Ectodermal cell (in vitro differentiated cells): ENCODE data around the gene PALM.
A peak's percentile ranks its signal among the peaks of the same experiment; 100 is the strongest.

Experiments used
- H3K27ac ChIP-seq: 2 replicates; pipeline ENCODE4 v1.7.0; 2013; ENCODE audit warnings: mild to moderate bottlenecking, low read depth, low read length; ENCODE audit not compliant: insufficient read depth, poor library complexity, severe bottlenecking
- H3K27me3 ChIP-seq: 2 replicates; pipeline ENCODE4 v1.7.0; 2013; ENCODE audit warnings: mild to moderate bottlenecking, low read length; ENCODE audit not compliant: insufficient read depth, control insufficient read depth, poor library complexity, severe bottlenecking
- H3K36me3 ChIP-seq: one replicate; pipeline ENCODE4 v1.7.0; 2013; ENCODE audit warnings: low read length; ENCODE audit not compliant: control insufficient read depth, insufficient read depth
- H3K4me1 ChIP-seq: one replicate; pipeline ENCODE4 v1.7.0; 2013; ENCODE audit warnings: low read length; ENCODE audit not compliant: control insufficient read depth, insufficient read depth
- H3K4me3 ChIP-seq: 2 replicates; pipeline ENCODE4 v1.7.0; 2013; ENCODE audit warnings: low read depth, low read length, control low read depth; ENCODE audit not compliant: insufficient read depth
- H3K9me3 ChIP-seq: 2 replicates; pipeline ENCODE4 v1.7.0; 2013; ENCODE audit warnings: mild to moderate bottlenecking, low read length, moderate library complexity; ENCODE audit not compliant: control insufficient read depth
- WGBS, 2 experiments: methylation state at CpG; one replicate each; pipeline ENCODE4 v1.1.7; 2013; ENCODE audit warnings: missing lambda C conversion rate in 2 of 2; 5-methylcytosine and 5-hydroxymethylcytosine counted together

The PALM gene

DNA sequence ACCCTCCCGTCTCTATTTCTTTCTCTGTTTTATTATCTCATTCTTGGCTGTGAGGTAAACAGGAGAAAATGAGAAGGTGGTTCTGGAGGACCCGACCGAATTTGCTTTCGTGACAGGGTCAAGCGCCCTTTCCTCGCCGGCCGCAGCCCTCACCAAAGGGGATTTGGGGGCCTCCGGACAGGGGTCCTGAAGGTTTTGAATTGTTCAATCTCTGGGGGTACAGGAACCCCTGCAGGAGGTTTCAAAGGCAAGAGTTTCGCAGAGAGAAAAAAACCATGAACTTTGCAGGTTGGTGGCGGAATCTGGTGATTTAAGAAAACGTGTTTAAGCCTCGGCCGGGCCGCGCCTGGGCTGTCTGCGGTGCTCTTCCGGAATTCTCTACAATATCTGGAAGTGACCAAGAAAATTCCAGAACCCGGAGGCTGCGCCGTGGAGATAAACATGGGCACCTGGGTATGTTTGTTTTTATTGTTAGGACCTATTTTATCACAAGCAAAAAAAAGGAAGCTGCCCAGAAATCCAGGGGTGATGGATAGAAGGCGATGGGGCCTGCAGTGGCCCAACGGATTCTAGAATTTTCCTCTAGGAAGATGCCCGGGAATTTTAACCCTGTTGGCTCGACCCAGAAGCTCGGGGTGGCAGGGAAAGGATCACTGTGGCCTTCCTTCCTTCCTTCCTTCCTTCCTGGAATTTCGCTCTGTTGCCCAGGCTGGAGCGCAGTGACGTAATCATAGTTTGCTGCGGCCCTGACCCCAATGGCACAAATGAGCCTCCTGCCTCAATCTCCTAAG lies 74.3 kb downstream of the PALM start:
- H3K27me3 ChIP-seq = no peaks in the 10 kb centered on the region
- peak overlapping the region; percentile 11 for H3K4me3 ChIP-seq
- WGBS, 2 experiments = 70% methylated on average over 30 of the region's 30 CpGs
- no peaks in the 10 kb centered on the region for H3K36me3 ChIP-seq
- peak overlapping the region; percentile 31 for H3K27ac ChIP-seq
- no peaks in the 10 kb centered on the region for H3K9me3 ChIP-seq
- peaks cover 17% of the 10 kb centered on the region for H3K4me1 ChIP-seq

DNA sequence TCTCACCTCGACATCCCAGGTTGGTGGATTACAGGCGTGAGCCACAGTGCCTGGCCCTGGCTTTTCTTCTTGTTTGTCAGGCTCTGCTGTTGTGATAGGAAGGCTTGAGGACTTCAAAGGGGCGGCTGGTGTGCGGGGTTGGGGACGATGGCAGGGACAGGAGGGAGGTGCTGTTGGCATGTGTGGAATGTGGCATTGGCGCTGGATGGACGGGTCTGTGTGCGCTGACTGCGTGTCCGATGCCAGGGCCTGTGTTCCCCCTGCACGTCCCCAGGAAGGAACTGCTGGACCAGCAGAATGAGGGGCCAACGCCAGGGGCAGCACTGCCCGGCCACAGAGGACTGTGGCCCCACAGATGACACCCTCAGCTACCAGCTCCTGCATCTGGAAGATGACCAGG lies 75.8 kb downstream of the PALM start:
- Histone ChIP-seq H3K36me3 (no peaks in the 10 kb centered on the region), H3K4me1 (peaks cover 28% of the 10 kb centered on the region), H3K4me3 (no peak overlapping the region), H3K9me3 (no peaks in the 10 kb centered on the region), H3K27ac (no peak overlapping the region), H3K27me3 (no peaks in the 10 kb centered on the region)
- 95 to 96% methylated on average over 13 of the region's 13 CpGs for WGBS, 2 experiments

DNA sequence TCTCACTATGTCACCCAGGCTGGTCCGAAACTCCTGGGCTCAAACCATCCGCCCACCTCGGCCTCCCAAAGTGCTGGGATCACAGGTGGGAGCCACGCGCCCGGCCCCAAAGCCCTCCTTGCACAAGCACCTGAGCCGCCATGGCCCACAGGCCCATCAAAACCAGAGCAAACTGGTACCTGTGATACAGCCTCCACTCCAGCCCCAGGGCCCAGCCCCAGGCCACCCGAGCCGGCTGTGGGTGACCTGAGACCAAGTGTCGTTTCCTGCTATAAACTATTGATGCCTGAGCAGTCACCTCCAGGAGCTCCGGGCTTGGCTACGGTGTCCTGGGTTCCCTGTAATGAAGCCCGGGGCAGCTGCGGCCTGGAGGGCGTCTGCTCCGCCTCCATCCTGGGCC lies 78.8 kb downstream of the PALM start:
- no peaks in the 10 kb centered on the region for H3K36me3 ChIP-seq
- H3K9me3 ChIP-seq = no peaks in the 10 kb centered on the region
- H3K27me3 ChIP-seq = no peaks in the 10 kb centered on the region
- H3K4me1 ChIP-seq = peaks cover 22% of the 10 kb centered on the region
- no peak overlapping the region for H3K4me3 ChIP-seq
- no peak overlapping the region for H3K27ac ChIP-seq
- WGBS, 2 experiments = 89% methylated on average over 16 of the region's 16 CpGs

DNA sequence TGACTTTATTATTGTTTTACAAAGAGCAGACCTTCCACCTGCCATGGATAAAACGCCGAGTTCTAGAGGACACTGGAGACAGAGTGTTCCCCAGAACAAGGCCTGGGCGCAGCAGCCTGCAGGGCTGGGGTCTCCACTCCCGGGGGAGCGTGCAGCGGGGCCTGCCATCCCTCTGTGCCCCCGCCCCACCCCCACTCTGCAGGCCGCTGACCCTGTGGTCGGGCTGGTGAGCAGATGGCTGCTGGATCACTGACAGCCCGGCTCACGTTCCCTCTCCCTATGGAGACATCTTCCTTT lies 79.9 kb downstream of the PALM start:
- no peak overlapping the region for H3K4me3 ChIP-seq
- peaks cover 13% of the 10 kb centered on the region for H3K4me1 ChIP-seq
- H3K36me3 ChIP-seq = no peaks in the 10 kb centered on the region
- no peaks in the 10 kb centered on the region for H3K9me3 ChIP-seq
- WGBS, 2 experiments = 68 to 75% methylated on average over 11 of the region's 11 CpGs
- no peaks in the 10 kb centered on the region for H3K27me3 ChIP-seq
- H3K27ac ChIP-seq = no peak overlapping the region

DNA sequence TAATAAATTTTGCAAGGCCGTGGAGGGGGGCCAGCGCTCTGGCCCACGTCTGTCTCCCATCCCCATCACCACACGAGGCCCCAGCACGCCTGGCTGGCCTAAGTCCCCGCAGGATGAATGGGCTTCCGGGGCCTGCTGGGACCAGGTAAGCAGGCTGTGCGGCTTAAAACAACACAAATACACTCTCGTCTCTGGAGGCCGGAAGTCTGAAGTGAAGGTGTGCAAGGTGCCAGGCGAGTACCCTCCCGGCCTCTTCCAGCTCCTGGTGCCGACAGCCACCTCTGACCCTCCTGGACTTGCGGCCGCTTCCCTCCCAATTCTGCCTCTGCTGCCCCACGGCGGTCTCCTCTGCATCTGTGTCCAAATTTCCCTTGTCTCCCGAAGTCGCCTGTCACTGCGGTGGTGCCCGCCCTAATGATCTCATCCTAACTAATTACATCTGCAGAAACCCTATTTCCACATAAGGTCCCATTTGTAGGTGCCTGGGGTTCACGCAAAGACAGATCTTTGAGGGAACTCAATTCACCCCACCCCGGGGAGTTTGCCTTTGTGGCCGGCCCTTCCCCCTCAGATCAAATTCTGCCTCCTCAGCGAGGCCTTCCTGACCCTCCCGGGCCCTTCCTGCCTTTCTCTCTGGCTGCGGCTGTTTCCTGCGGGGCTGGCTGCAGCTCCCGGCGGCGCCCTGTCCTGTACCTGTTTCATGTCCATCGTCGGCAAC lies 80.4 kb downstream of the PALM start:
- 29 to 33% methylated on average over 33 of the region's 33 CpGs for WGBS, 2 experiments
- Histone ChIP-seq H3K4me1 (peaks cover 13% of the 10 kb centered on the region), H3K4me3 (peak overlapping the region; percentile 6), H3K36me3 (no peaks in the 10 kb centered on the region), H3K27ac (peak overlapping the region; percentile 37), H3K27me3 (no peaks in the 10 kb centered on the region), H3K9me3 (no peaks in the 10 kb centered on the region)

DNA sequence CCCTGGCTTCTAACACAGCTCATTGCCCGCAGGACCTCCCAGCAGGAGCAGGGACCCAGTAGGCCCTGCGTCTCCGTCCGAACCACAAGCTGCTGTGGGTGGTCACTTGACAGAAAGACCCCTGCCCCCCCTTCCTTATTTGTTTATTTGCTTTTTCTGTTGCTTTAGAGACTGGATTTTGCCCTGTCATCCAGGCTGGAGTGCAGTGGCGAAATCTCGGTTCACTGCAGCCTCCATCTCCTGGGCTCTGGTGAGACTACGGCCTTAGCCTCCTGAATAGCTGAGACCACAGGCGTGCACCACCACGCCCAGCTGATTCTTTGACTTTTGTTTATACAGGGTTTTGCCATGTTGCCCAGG lies 80.9 kb downstream of the PALM start:
- WGBS, 2 experiments = 77 to 80% methylated on average over 9 of the region's 9 CpGs
- H3K4me3 ChIP-seq = peak overlapping the region; percentile 6
- peak overlapping the region; percentile 37 for H3K27ac ChIP-seq

DNA sequence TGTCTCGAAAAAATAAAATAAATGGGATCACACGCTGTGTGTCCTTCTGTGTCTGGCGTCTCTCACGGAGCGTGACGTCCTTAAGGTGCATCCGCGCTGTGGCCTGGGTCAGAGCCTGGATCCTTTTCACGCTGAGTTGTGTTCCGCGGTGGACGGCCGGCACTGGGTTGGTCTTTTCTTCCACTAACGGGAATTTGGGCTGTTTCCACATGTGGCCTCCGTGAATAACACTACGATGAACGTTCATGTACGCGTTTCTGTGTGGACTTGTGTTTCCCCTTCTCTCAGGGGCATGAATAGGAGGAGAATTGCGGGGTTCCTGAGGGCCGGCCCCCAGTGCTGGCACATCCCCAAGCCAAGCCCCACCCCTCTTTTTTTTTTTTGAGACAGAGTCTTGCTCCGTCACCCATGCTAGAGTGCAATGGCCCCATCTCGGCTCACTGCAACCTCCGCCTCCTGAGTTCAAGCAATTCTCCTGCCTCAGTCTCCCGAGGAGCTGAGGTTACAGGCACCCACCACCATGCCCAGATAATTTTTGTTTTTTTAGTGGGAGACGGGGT lies 82.4 kb downstream of the PALM start:
- H3K4me1 ChIP-seq = peaks cover 13% of the 10 kb centered on the region
- 91% methylated on average over 26 of the region's 26 CpGs for WGBS, 2 experiments
- no peak overlapping the region for H3K4me3 ChIP-seq
- no peak overlapping the region for H3K27ac ChIP-seq
- H3K36me3 ChIP-seq = no peaks in the 10 kb centered on the region
- no peaks in the 10 kb centered on the region for H3K9me3 ChIP-seq
- no peaks in the 10 kb centered on the region for H3K27me3 ChIP-seq

More for the DNA sequence above, 80.9 kb downstream of the PALM start:
- Histone ChIP-seq H3K9me3 (no peaks in the 10 kb centered on the region), H3K27me3 (no peaks in the 10 kb centered on the region), H3K36me3 (no peaks in the 10 kb centered on the region), H3K4me1 (peaks cover 13% of the 10 kb centered on the region)

DNA sequence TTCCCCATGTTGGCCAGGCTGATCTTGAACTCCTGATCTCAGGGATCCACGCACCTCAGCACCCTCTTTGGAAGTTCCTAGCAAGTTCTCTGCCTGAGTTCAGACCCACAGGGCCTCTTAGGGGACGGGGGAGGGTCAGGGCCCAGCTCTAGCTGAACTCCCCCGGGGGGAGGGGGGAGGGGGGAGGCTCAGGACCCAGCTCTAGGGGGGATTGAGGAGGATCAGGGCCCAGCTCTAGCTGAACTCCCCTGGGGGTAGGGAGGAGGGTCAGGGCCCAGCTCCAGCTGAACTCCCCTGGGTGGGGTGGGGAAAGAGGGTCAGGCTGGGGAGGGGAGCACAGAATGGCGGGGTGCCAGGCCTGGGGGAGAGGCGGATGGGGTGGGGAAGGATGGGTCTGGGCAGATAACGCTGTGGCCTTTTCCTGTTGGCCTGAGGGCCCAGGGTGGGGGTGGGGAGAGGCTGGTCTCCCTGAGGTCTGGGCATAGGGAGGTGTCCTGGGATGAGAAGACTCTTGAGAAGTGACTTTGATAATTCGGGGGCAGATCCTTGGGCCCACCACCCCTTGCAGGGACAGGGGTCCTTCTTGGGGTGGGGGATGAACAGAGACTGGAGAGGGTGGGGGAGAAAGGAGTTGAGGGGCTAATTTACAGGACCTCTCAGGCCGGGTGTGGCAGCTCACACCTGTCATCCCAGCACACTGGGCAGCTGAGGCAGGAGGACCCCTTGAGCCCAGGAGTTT lies 83.0 kb downstream of the PALM start:
- Histone ChIP-seq H3K4me3 (no peak overlapping the region), H3K4me1 (peaks cover 13% of the 10 kb centered on the region), H3K9me3 (no peaks in the 10 kb centered on the region), H3K36me3 (no peaks in the 10 kb centered on the region), H3K27ac (no peak overlapping the region), H3K27me3 (no peaks in the 10 kb centered on the region)
- WGBS, 2 experiments = 71 to 78% methylated on average over 8 of the region's 8 CpGs

DNA sequence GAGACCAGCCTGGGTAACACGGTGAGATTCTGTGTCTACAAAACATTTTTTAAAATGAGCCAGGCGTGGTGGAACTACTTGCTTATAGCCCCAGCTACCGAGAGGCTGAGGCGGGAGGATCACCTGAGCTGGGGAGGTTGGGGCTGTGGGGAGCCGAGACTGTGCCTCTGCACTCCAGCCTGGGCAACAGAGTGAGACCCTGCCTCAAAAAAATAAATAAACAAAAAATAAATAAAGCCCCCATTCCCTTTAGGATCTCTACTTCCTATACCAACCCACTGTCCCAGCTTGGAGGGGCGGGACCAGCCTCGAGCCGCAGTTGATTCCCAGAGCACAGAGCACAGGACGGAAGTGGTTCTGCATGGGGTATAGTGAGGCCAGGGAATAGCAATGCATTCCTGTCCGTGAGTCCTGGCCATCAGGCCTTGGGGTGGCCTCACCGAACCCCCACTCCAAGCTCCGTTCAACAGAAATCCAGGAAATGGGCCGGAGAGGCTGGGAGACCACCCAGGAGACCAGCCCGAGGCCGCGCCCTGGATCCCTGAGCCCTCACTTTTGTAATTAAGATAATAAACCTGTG lies 83.7 kb downstream of the PALM start:
- Histone ChIP-seq H3K36me3 (no peaks in the 10 kb centered on the region), H3K4me1 (peaks cover 13% of the 10 kb centered on the region), H3K27me3 (no peaks in the 10 kb centered on the region), H3K9me3 (no peaks in the 10 kb centered on the region), H3K27ac (no peak overlapping the region), H3K4me3 (no peak overlapping the region)
- WGBS, 2 experiments = 82 to 88% methylated on average over 16 of the region's 16 CpGs

DNA sequence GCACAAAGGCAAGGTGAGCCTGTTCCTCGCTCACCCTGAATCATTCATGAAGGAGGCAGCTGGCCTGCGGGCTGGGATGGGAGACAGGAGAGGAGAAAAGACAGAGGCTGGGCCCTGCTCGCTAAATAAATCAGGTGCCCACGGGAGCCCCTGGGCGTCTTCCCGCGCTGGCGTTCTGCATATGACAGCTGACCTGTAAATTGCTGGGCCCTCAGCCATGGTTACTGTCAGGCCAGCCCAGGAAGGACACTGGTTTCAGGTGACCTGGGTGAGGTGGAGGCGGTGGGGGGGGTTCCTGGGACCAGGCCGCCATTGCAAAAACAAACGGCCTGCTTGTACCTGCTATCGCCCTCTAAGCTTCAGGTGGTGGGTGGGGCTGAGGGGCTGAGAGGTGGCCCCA lies 85.1 kb downstream of the PALM start:
- H3K27me3 ChIP-seq = no peaks in the 10 kb centered on the region
- no peaks in the 10 kb centered on the region for H3K36me3 ChIP-seq
- H3K4me3 ChIP-seq = no peak overlapping the region
- no peak overlapping the region for H3K27ac ChIP-seq
- 95% methylated on average over 12 of the region's 12 CpGs for WGBS, 2 experiments
- peaks cover 9% of the 10 kb centered on the region for H3K4me1 ChIP-seq
- H3K9me3 ChIP-seq = no peaks in the 10 kb centered on the region
